Endothelial cell of umbilical vein (primary cell): Measurements from ENCODE around the gene CCDC60. TPM values are rescaled to one million over a fixed set of nuclear protein-coding genes. Genes with fewer than 3 reads are reported as not detected.

Source experiments
- BruUV-seq: library from RNA; stranded (reverse); fragments of 400-500 nt; replicated peaks from 2 replicates; lab custom pipeline; 2021; lab: Mats Ljungman, UMichigan
- CTCF ChIA-PET: fragments of 300-600, 350-600 bp; sonication (Branson Sonifier 250); formaldehyde crosslinking; loops from one replicate; lab custom pipeline; 2021; ENCODE audit warnings: antibody characterized with exemption, inconsistent platforms; lab: Charles Lee
- POLR2A ChIA-PET: fragments of 300-600, 350-600 bp; sonication (Branson Sonifier 250); formaldehyde crosslinking; loops from one replicate; lab custom pipeline; 2021; ENCODE audit warnings: antibody characterized with exemption, inconsistent platforms; lab: Charles Lee
- DNase-seq: peaks from one replicate; pipeline ENCODE4 v3.0.0-alpha.2; 2011; ENCODE audit warnings: low read depth, low spot score
- FAIRE-seq: peaks from 2 replicates; lab custom pipeline; 2011; peaks lifted over from hg19 to GRCh38; lab: Jason Lieb, UNC
- H2AFZ ChIP-seq: 2 replicates; pipeline ENCODE4 v1.6.0; 2012; ENCODE audit warnings: low read depth, low read length, control low read depth, inconsistent platforms
- H3K27ac ChIP-seq: 2 replicates; pipeline ENCODE4 v1.5.1; 2011; ENCODE audit warnings: low read depth, mild to moderate bottlenecking, control low read depth, low read length, moderate library complexity; ENCODE audit not compliant: insufficient read depth
- H3K27me3 ChIP-seq, 2 experiments: 2 replicates each; pipeline versions ENCODE4 v1.6.0 to v1.6.1; 2011; ENCODE audit warnings: low read length in 2 of 2, mixed read lengths in 1 of 2; ENCODE audit not compliant: control insufficient read depth in 2 of 2, insufficient read depth in 2 of 2
- H3K36me3 ChIP-seq, 2 experiments: 2 replicates in 1 of 2; 3 replicates in 1 of 2; pipeline ENCODE4 v1.5.1; 2011; ENCODE audit warnings: low read length in 2 of 2, mild to moderate bottlenecking in 1 of 2, moderate library complexity in 1 of 2; ENCODE audit not compliant: control insufficient read depth in 2 of 2, insufficient read depth in 2 of 2; ENCODE audit errors: extremely low read depth in 1 of 2
- H3K4me1 ChIP-seq: 3 replicates; pipeline ENCODE4 v1.5.1; 2011; ENCODE audit warnings: mild to moderate bottlenecking, low read length; ENCODE audit not compliant: control insufficient read depth, insufficient read depth; ENCODE audit errors: extremely low read depth
- H3K4me2 ChIP-seq: 2 replicates; pipeline ENCODE4 v1.6.1; 2011; ENCODE audit warnings: low read length, control low read depth, mixed read lengths; ENCODE audit not compliant: insufficient read depth
- H3K4me3 ChIP-seq, 3 experiments: fragments of 200-600 bp in 1 of 3; sonication (generic), shearing (Covaris generic) in 1 of 3; replicated peaks in 1 of 3; 2 replicates each; pipeline ENCODE4 v1.5.1; 2011 to 2016; ENCODE audit warnings: control low read depth in 3 of 3, low read length in 3 of 3, mild to moderate bottlenecking in 2 of 3, inconsistent platforms in 1 of 3, low read depth in 1 of 3, moderate library complexity in 1 of 3; ENCODE audit not compliant: insufficient read depth in 1 of 3
- H3K79me2 ChIP-seq: 2 replicates; pipeline ENCODE4 v1.6.0; 2012; ENCODE audit warnings: low read length, inconsistent platforms; ENCODE audit not compliant: control insufficient read depth, insufficient read depth
- H3K9ac ChIP-seq: replicated peaks from 2 replicates; pipeline ENCODE3; 2011; ENCODE audit warnings: low read length, control low read depth; ENCODE audit not compliant: insufficient read depth; ENCODE audit errors: extremely low read depth
- H3K9me1 ChIP-seq: replicated peaks from 3 replicates; pipeline ENCODE4 v1.6.0; 2011; ENCODE audit warnings: mild to moderate bottlenecking, low read length; ENCODE audit not compliant: control insufficient read depth, insufficient read depth; ENCODE audit errors: extremely low read depth
- H3K9me3 ChIP-seq: replicated peaks from 2 replicates; pipeline ENCODE4 v1.5.1; 2012; ENCODE audit warnings: low read length, inconsistent platforms; ENCODE audit not compliant: control insufficient read depth, insufficient read depth
- H4K20me1 ChIP-seq: replicated peaks from 2 replicates; pipeline ENCODE3; 2011; ENCODE audit warnings: mild to moderate bottlenecking, low read length; ENCODE audit not compliant: control insufficient read depth, insufficient read depth; ENCODE audit errors: extremely low read depth
- EZH2 ChIP-seq: IDR thresholded peaks from 2 replicates; pipeline ENCODE4 v1.6.1; 2012; ENCODE audit warnings: borderline replicate concordance, low read depth, mild to moderate bottlenecking, moderate library complexity, low read length, inconsistent platforms; ENCODE audit not compliant: severe bottlenecking
- FOS ChIP-seq: IDR thresholded peaks from 2 replicates; pipeline ENCODE4 v1.6.1; 2011; ENCODE audit warnings: mild to moderate bottlenecking, low read length, moderate library complexity, borderline replicate concordance; ENCODE audit not compliant: insufficient read depth
- GATA2 ChIP-seq: IDR thresholded peaks from 2 replicates; pipeline ENCODE4 v1.7.0; 2011; ENCODE audit warnings: low read depth, mild to moderate bottlenecking, moderate library complexity, mixed read lengths, low read length; ENCODE audit not compliant: insufficient read length, insufficient read depth
- JUN ChIP-seq: IDR thresholded peaks from 2 replicates; pipeline ENCODE4 v1.6.1; 2011; ENCODE audit warnings: borderline replicate concordance, low read depth; ENCODE audit not compliant: insufficient read length, insufficient read depth
- MYC ChIP-seq: IDR thresholded peaks from one replicate; pipeline ENCODE4 v1.6.1; 2011; ENCODE audit warnings: mild to moderate bottlenecking, low read depth, low read length
- POLR2A ChIP-seq: IDR thresholded peaks from 2 replicates; pipeline ENCODE4 v1.6.1; 2012; ENCODE audit warnings: low read depth, mild to moderate bottlenecking, control low read depth, low read length
- POLR2AphosphoS5 ChIP-seq: IDR thresholded peaks from 2 replicates; pipeline ENCODE4 v1.6.1; 2012; ENCODE audit warnings: low read depth, mild to moderate bottlenecking, control low read depth, low read length, moderate library complexity; ENCODE audit not compliant: insufficient read depth
- dilution Hi-C: fragments of 300-500 bp; cut with MboI; formaldehyde crosslinking; loops from one replicate; pipeline ENCODE4 v1.15.0; 2019; ENCODE audit warnings: low sequenced_read_pairs; ENCODE audit not compliant: extremely low pct_ligation_motif_present
- intact Hi-C: fragments of 100-400 bp; cut with micrococcal nuclease; formaldehyde crosslinking; loops from one replicate; pipeline ENCODE4 v1.10.0; 2022
- polyA plus RNA-seq, 4 experiments: library from polyadenylated mRNA; depleted of rRNA in 3 of 4; stranded (reverse) in 3 of 4; unstranded in 1 of 4; fragments of >200 nt; gene quantifications; 2 replicates each; pipeline versions ENCODE4 v1.2.1 to v1.2.3, GENCODE V29; 2011 to 2012; ENCODE audit warnings: missing spikeins in 1 of 4
- total RNA-seq: library from RNA; stranded (reverse); gene quantifications from 2 replicates; pipeline ENCODE4 v1.2.3, GENCODE V29; 2021
- TF ChIP-seq, protein P1 (sequence below): IDR thresholded peaks from 2 replicates; pipeline ENCODE4 v1.6.1; 2011; ENCODE audit not compliant: insufficient read depth, insufficient read length
- TF ChIP-seq, protein P2 (sequence below), 2 donors: IDR thresholded peaks; 1 replicate in 1 of 2; 2 replicates in 1 of 2; pipeline ENCODE4 v1.5.1; 2011; ENCODE audit warnings: low read length in 2 of 2, mild to moderate bottlenecking in 2 of 2, moderate library complexity in 2 of 2, control low read depth in 1 of 2, inconsistent platforms in 1 of 2, low read depth in 1 of 2; ENCODE audit not compliant: insufficient read depth in 1 of 2; ENCODE audit errors: extremely low read depth in 1 of 2

CCDC60 gene
- total and polyA plus RNA-seq, 2 donors (not counting 3 experiments of a cell fraction or from before 2014, with no cell fraction given) = not detected

DNA sequence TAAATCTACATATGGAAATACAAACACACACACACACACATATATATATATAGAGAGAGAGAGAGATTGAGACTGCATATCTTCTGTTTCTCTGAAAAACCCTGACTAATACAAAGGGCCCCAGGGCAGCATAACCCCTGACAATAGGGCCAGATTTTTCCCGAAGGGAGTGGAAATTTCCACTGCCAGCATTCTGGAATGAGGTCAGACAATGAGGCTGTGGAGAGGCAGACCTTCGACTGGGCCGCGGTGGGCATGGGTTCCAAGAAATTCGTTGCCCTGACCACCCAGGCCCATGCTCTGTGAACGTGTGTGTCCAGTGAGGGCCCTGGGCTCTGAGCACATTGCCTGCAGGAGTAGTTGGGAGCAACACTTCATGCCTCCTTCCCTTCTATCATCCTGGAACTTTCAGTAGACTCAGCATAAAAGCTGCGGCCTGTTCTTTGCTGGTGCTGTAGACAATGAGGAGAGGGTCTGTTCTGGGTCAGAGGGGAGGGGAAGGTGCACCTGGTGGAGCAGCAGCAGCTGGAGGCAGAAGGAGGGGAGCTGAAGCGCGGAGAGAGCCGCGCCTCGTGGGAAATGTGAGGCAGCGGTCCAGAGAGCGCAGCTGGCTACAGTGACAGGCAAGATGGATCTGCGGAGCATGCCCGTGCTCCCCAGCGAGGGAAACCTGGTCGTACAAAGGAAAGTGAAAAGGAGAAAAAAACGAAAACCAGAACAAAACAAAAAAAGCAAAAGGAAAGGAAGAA lies 25.6 kb upstream of the CCDC60 start:
- H3K9me3 ChIP-seq = peaks cover 2% of the 10 kb centered on the region
- no peaks in the 10 kb centered on the region for H3K27me3 ChIP-seq
- H3K4me1 ChIP-seq = no peaks in the 10 kb centered on the region
- H3K27ac ChIP-seq = no peak overlapping the region
- no TSS peak for BruUV-seq
- no peak overlapping the region for H3K4me2 ChIP-seq
- ChIA-PET CTCF (no interaction called here), POLR2A (no interaction called here)
- dilution Hi-C loops (no loop called here), intact Hi-C loops (no loop called here)
- TF ChIP-seq, protein P1, sequence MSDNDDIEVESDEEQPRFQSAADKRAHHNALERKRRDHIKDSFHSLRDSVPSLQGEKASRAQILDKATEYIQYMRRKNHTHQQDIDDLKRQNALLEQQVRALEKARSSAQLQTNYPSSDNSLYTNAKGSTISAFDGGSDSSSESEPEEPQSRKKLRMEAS = no peak
- TF ChIP-seq MYC (no peak), EZH2 (no peak), GATA2 (no peak), FOS (no peak), POLR2A (no peak), POLR2AphosphoS5 (no peak), JUN (no peak)
- TF ChIP-seq, protein P2, sequence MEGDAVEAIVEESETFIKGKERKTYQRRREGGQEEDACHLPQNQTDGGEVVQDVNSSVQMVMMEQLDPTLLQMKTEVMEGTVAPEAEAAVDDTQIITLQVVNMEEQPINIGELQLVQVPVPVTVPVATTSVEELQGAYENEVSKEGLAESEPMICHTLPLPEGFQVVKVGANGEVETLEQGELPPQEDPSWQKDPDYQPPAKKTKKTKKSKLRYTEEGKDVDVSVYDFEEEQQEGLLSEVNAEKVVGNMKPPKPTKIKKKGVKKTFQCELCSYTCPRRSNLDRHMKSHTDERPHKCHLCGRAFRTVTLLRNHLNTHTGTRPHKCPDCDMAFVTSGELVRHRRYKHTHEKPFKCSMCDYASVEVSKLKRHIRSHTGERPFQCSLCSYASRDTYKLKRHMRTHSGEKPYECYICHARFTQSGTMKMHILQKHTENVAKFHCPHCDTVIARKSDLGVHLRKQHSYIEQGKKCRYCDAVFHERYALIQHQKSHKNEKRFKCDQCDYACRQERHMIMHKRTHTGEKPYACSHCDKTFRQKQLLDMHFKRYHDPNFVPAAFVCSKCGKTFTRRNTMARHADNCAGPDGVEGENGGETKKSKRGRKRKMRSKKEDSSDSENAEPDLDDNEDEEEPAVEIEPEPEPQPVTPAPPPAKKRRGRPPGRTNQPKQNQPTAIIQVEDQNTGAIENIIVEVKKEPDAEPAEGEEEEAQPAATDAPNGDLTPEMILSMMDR (IDR thresholded peaks at IDR 0.05; ENCODE audit: extremely low read depth in 1 of 2, insufficient read depth in 1 of 2, low read depth in 1 of 2, low read length in 2 of 2) = no peak
- H4K20me1 ChIP-seq = no peaks in the 10 kb centered on the region
- DNase-seq = no peak
- no peak overlapping the region for H2AFZ ChIP-seq
- no peaks in the 10 kb centered on the region for H3K79me2 ChIP-seq
- no peak overlapping the region for H3K4me3 ChIP-seq
- H3K9me1 ChIP-seq = no peaks in the 10 kb centered on the region
- no peak overlapping the region for H3K9ac ChIP-seq
- H3K36me3 ChIP-seq = no peaks in the 10 kb centered on the region
- no peak for FAIRE-seq
